GM12875 (cell line): ENCODE results near the gene PLEKHM2.

Experiments used
- H3K4me3 ChIP-seq: one replicate; pipeline ENCODE4 v1.5.1; 2011; ENCODE audit warnings: low read depth, low read length, control low read depth
- CTCF ChIP-seq: IDR thresholded peaks from 2 replicates; pipeline ENCODE4 v1.5.1; 2011; ENCODE audit warnings: low read depth, mild to moderate bottlenecking, control low read depth, inconsistent platforms, low read length, moderate library complexity, borderline replicate concordance; ENCODE audit not compliant: insufficient read depth

Gene PLEKHM2

GRCh38 chr1:15749399-15750291 lies 65.5 kb downstream of the PLEKHM2 start:
- H3K4me3 ChIP-seq, result no peak overlapping the region
- no peak for TF ChIP-seq CTCF

GRCh38 chr1:15750924-15751323 lies 66.8 kb downstream of the PLEKHM2 start:
- no peak for TF ChIP-seq CTCF

DNA sequence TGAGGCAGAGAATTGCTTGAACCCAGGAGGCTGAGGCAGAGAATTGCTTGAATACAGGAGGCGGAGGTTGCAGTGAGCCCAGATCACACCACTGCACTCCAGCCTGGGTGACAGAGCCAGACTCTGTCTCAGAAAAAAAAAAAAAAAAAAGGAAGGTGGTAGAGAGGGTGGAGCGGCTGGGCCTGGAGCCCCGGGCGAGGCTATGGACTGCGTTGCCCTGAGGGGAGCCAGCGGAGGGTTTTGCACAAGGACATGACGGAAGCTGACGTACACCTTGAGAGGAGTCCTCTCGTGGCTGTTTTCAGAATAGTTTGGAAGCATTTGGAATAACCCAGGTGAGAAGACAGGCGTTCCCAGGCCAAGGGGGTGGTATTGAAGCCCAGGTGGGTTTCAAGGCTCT lies 67.6 kb downstream of the PLEKHM2 start:
- no peak overlapping the region for H3K4me3 ChIP-seq
- no peak for TF ChIP-seq CTCF

More at GRCh38 chr1:15750924-15751323, 66.8 kb downstream of the PLEKHM2 start:
- no peak overlapping the region for H3K4me3 ChIP-seq

- no peak for TF ChIP-seq CTCF
- no peak overlapping the region for H3K4me3 ChIP-seq
These were observed 69.7 kb downstream of the PLEKHM2 start for GRCh38 chr1:15753776-15754175.

- no peak for TF ChIP-seq CTCF
- no peak overlapping the region for H3K4me3 ChIP-seq
These were observed 71.0 kb downstream of the PLEKHM2 start for GRCh38 chr1:15755021-15755645.

GRCh38 chr1:15755646-15756040 lies 71.5 kb downstream of the PLEKHM2 start:
- no peak overlapping the region for H3K4me3 ChIP-seq
- TF ChIP-seq CTCF, result no peak
